Kidney glomerular epithelial cell (primary cell): ENCODE results near the gene MMP17.

Experiments used
- DNase-seq: peaks from one replicate; lab custom pipeline; 2025; lab: John Stamatoyannopoulos, UW

Gene MMP17

DNA sequence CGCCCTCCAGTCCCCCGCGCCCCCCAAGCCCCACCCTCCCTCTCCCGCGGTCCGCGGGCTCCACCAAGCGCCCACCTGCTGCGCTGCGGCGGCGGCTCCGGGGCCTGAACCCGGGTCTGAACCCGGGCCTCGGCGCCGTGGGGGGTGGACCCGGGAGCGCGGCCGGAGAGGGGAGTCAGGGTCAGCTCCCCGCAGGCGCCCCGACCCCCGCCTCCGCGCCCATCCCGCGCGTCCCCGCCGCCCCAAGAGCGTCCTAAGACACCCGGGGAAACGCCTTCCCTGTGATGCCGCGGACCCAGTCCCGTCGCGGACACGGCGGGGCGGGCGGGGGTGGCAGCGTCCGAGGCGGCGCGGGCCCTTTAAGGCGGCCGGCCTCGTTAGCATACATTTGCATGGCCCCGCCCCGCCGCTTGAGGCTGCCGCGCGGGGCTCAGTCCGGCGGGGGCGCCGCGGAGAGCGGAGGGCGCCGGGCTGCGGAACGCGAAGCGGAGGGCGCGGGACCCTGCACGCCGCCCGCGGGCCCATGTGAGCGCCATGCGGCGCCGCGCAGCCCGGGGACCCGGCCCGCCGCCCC, at the start of gene MMP17:
MMP17 (plus strand) TSS at position 433 of the 574 bp plus-strand sequence; CDS start at position 535, 102 bp downstream.
- DNase-seq: no peak

GRCh38 chr12:131779027-131779426, 49.2 kb upstream of the MMP17 start:
- DNase-seq: no peak

DNA sequence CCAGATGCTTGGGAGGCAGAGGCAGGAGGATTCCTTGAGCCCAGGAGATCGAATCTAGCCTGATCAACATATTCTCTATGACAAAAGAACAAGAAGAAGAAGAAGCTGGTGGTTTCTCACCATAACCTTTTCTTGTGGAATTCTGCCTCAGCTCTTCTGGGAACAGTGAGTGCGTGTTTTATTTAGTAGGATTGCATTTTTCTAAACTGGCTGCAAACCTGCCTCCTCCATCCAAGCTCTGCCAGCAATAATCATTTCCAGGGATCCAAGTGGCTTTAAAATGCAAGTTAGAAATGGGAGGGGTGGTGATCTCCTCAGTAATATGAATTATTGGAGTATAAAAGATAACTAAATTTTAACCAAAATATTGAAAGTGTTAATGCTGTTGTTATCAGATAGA, 46.1 kb upstream of the MMP17 start:
- no peak for DNase-seq

GRCh38 chr12:131783915-131784541, 44.2 kb upstream of the MMP17 start:
- DNase-seq: no peak

GRCh38 chr12:131784909-131785762, 43.1 kb upstream of the MMP17 start:
- no peak for DNase-seq

DNA sequence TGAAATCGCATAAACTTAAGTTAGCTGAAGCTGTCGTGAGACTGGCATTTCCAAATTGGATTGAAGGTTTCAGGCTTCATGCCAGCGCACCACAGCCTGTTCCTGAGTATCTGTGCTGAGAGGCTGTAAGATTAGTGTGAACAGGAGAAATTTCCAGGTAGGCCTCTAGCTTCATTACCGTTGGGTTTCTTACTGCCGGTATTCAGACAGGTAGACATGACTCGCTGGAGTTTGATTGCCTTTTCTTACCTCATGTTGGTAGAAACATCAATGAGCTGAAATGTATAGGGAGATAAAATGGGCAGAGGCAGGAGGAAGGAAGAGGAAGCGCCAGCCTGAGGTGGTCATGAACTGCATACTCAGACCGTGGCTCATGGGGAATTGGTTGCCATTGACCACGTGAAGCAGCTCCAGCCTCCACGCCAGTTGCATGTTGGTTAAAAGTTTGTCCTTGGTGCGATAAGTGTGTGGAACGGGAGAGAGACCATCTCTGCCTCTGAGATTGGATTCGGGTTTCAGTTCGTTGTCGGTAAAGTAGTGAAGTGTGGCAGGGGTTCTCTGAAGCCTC, 42.3 kb upstream of the MMP17 start:
- DNase-seq: no peak

GRCh38 chr12:131786331-131786730, 41.9 kb upstream of the MMP17 start:
- no peak for DNase-seq

DNA sequence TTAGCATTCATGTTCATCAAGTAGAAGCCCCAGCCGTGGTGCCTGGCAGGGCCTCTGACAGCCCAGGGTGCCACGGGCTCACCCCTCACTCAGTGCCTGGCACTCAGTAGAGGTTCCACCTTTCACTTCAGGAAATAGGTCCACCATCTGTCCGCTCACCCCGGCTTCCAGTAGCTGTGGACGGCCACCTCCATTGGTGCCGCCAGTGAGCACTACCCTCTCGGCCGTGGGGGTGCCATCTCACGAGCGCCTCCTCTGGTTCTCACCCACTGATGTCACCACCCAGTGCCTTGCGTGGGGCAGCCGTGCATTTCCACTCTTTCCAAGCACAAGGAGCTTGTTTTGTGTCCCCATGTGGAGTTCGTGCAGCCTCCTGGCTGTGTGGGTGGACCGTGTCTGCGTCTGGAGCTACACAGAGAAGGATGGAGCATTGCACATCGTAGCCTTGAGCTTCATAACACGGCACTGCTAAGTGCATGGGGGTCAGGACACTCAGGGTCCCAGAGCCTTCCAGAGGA, 41.0 kb upstream of the MMP17 start:
- DNase-seq: no peak

- DNase-seq: no peak
Observed at GRCh38 chr12:131788070-131788469, 40.1 kb upstream of the MMP17 start.

DNA sequence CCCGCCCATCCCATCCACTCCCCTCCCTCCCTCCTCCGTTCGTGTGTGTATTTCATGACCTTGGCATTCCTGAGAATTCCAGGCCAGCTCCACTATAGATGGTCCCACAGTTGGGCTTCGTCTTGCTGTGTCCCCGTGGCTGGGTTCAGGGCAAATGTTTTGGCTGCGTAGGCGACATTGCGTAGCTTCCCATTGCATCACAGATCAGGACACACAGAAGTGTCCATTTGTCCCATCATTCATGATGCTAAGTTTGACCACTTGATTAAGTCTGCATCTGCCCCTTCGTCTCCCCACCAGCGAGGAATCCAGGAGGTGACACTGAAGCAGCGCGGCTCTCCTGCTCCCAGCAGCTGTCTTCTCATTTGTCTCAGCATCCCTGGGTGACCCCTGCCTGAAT, 38.6 kb upstream of the MMP17 start:
- no peak for DNase-seq

DNA sequence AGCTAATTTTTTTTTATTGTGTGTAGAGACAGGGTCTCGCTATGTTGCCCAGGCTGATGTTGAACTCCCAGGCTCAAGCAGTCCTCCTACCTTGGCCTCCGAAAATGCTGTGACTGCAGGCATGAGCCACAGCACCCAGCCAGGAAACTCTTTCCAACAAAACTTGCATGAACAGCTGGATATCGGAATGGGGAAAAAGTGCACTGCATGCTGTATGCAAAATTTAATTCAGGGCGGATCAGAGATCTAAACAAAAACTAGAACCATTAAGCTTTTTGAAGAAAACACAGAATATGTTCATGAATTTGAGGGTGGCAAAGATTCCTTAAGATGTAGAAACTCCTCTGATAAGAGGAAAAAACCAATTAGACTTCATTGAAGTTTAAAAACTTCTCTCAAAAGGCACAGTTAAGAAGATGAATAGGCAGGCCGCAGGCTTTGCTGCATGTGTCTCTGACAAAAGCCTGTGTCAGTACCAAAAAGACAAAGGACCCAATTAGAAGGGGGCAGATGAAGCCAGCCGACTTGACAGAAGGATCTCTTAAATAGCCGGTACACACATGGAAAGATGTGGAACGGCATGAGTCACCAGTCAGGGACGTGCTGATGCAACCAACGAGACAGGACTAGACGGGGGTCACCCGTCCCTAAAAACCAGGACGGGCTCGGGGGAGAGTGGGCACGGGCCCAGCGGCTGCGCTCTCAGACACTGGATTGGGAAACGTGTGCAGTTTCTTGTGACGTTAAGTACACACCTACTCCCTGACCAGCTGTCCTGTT, 34.8 kb upstream of the MMP17 start:
- no peak for DNase-seq

DNA sequence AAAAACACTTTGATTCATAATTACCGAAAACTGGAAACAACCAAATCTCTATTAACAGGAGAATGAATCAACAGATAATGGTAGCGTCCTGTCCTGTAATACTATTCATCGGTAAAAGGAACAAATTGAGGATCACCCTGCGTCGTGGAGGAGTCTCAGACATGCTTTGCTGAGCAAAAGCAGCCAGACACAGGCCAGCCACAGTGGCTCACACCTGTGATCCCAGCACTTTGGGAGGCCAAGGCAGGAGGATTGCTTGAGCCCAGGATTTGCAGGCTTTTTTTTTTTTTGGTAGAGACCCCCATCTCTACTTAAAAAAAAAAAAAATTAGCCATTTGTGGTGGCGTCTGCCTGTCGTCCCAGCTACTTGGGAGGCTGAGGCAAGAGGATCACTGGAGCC, 34.1 kb upstream of the MMP17 start:
- no peak for DNase-seq

DNA sequence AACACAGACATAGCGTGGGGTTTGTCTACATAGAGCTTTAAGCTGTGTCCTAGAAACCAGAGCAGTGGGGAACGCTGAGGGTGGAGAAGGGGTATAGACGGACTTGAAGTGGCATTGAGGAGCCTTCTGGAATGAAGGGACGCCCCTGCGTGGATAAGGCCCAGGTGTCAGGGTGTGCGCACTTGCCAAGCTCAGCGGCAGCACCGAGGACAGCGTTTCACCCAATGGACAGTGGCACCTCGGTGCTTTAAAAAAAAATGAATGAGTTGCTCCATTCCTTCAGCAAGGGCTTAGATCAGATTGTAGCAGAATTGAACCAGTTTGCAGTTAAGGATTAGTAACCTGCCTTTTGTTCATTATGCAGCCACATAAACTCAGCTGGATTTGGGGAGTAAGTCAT, 33.6 kb upstream of the MMP17 start:
- no peak for DNase-seq

DNA sequence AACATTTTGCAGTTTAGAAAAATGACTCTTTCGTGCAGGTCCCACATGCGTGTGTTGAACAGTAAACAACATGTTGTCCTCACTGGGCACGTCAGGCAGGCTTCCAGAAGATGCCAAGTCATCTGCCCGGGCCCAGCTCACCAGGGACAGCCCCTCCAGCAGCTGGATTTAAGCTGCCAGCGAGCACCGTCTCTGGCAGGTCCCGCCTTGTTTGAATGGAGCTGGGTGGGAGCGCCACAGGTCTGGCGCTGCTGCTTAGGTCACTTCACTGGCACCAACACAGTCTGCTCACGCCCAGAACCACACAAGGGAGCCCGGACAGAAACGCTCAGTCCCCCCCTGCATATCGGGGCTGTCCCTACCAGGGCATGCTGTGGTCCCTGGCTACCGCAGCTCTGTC, 33.1 kb upstream of the MMP17 start:
- DNase-seq: no peak

GRCh38 chr12:131795690-131796410, 32.3 kb upstream of the MMP17 start:
- DNase-seq: no peak

- DNase-seq: no peak
Observed at GRCh38 chr12:131796411-131796736, 31.8 kb upstream of the MMP17 start.

- DNase-seq: no peak
Observed at GRCh38 chr12:131796754-131797587, 31.2 kb upstream of the MMP17 start.

GRCh38 chr12:131797588-131797934, 30.6 kb upstream of the MMP17 start:
- DNase-seq: no peak

GRCh38 chr12:131799195-131799594, 29.0 kb upstream of the MMP17 start:
- no peak for DNase-seq

- DNase-seq: no peak
Observed at GRCh38 chr12:131799828-131800593, 28.2 kb upstream of the MMP17 start.
